HG02885 (cell line): ENCODE results near the gene PPP2R3A.
"Not testable (repeated sequence)": the region's sequence is repeated elsewhere in the genome, so short reads cannot be mapped to it uniquely, and the experiment has no call there.

Experiments used
- ATAC-seq: cut with Tn5 transposase; IDR thresholded peaks from one replicate; pipeline ENCODE4 v1.9.1; 2021; ENCODE audit warnings: mild to moderate bottlenecking; ENCODE audit not compliant: unreplicated experiment, poor library complexity

PPP2R3A gene

DNA sequence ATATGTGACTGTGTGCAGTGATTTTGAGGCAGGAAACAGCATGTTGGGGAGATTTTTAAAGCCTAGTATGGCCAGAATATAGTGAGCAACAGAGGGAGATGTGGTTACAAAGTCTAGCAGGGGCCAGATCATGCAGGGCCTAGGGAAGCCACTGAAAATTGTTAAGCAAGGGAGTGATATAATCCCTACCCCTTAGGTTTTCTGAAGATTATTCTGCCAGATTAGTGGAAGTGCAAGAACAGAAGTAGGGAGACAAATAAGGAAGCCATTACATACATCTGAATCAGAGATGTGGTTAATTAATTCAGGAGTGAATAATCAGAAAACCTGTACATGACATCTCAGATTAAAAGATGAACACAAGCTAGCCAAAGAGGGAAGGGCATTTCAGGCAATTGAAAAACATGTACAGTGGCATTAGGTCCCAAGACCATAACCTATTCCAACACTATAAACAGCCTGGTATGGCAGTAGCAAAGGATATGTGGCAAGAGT lies 175.8 kb downstream of the PPP2R3A start:
- ATAC-seq = no peak

DNA sequence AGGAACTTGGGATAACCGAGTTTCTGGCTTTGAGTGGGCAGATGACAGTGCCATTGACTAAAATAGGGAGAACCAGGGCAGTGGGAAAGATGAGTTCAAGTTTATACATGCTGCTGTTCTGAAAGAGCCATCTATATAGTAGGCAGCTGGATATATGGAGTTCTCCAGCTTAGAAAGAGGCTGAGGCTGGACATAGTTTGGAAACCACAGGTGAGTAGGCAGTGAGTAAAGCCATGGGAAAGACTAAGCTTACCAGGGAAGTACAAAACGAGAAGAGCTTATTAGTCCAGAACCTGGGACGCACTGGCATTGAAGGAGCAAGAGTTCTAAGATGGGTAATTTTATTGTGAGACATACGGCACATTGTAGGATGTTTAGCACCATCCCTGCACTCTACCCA lies 176.4 kb downstream of the PPP2R3A start:
- no peak for ATAC-seq

DNA sequence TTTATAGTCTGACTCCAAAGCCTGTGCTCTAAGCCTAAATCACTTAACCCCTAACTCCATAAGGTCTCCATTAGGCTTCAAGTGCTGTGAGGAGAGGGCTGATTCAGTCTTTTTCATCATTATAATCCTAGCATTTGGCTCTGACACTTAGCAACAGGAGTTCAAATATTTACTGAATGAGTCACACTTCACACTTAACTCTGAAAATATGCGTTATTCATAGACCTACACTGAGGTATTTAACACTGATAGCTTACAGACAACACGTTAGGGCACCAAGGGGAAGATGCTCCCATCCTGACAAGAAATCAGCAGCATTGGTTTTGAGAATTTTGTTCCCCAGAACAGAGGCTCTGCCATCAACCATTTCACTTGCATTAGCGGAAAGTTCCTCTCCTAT lies 177.1 kb downstream of the PPP2R3A start:
- ATAC-seq = no peak

DNA sequence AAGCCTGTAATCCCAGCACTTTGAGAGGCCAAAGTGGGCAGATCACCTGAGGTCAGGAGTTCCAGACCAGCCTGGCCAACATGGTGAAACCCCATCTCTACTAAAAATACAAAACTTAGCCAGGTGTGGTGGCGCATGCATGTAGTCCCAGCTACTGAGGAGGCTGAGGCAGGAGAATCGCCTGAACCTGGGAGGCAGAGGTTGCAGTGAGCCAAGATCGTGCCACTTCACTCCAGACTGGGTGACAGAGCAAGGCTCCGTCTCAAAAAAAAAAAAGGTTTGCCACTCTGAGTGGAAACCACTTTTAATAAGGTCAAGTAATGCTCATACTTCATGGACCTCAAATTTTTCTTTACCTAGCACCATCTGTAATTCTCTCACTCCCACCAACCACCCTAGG lies 178.9 kb downstream of the PPP2R3A start:
- not testable (repeated sequence) for ATAC-seq

DNA sequence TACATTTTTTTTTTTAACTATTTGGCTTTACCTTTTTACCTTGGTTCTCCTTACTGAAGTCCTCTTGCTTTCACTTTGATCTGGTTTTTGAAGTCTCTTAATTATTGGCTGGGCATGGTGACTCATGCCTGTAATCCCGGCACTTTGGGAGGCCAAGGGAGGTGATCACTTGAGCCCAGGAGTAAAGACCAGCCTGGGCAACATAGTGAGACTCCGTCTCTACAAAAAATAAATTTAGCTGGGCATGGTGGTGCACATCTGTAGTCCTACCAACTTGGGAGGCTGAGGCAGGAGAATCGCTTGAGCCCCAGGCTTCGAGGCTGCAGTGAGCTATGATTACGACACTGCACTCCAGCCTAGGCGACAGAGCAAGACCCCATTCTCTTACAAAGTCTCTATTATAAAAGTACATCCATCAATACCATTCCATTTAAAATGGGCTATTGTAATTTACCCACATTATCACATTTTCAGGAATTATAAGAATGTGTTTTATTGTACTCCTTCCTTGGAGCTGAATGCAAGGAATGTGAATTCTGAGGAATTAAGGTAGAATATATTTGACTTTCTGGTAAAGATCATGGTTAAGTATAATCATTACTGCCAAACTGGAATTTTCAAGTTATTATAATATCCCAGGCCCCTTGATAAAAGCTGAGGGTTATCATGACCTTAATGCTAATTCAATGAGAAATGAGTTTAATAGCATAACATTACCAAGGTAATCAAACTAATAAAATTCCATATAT lies 181.6 kb downstream of the PPP2R3A start:
- no peak for ATAC-seq

DNA sequence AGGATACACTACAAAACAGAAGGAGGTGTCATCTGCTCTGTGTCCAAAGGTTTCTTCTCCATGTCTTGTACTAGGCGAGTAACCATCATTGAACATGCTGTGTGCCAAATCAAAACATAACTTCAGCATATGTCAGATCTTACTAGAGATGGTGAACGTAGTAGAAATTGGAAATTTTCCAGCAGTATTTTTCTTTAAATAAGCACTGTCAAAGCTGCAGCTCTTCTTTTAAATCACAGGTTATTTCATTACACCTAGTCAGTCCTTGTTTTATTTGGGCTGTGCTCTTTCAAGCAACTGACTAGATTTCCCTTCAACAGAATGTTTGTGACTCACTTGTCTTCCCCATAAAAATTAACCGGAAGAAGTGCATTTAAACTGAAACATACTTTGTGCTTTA lies 184.1 kb downstream of the PPP2R3A start:
- no peak for ATAC-seq

DNA sequence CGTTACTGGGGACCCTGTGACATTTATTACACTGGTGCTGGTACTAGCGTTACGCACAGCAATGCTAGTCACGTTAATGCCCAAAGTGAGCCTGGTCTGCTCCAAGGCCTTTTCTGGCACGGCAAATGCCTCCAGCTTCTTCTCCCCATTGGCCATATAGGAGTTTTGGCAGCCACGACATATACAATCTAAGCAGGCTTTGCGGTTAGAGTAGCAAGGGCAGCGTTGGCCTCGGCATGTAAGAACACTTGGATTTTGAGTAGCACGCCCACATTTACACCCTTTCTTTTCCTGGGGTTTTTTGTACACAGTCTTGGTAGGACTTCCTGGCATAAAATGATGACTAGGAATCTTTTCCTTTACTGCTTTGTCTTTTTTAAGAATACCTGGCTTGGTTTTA lies 185.7 kb downstream of the PPP2R3A start:
- ATAC-seq = no peak

DNA sequence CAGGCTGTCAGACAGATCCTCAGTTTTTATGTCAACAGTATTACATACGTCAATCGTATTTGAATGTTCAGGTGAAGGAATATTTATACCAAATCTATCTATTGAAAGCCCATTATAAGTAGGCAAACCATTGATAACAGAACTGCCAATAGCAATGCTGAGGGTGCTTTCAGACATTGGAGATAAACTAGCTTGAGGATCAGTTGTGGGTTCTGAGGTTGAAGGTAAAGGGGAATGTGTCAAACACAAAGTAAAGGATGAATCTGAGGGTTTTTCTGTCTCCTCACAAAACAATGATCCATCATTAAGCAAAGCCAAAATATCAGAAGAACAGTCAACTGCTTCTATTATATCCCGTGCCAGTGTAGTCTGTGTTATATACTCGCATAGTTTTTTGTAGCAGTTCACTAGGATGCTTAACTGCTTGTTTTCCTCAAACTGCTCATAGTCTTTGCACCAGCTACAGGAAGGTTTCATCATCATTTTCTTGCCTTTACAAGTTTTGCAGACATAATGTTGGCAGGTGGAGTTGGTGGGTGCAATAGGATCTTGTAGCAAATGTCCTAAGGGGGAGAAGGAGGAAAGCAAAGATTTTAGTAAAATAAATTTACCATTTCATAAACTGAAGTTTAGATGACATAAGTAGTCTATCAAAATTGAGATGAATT lies 186.8 kb downstream of the PPP2R3A start:
- ATAC-seq = no peak

DNA sequence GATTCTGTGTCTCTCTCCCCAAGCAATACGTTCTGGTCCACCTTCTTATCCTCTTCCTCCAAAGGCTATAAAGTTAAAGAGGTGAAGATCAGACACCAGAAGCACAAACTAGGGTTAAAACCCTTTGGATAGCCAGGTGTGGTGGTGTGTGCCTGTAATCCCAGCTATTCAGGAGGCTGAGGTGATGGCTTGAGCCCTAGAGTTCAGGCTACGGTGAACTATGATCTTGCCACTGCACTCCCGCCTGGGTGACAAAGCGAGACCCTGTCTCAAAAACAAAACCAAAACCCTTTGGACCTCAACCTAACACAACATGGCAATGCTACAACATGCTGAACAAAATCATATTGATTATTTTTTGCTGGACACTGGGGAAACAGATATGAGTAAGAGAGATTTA lies 187.4 kb downstream of the PPP2R3A start:
- no peak for ATAC-seq

DNA sequence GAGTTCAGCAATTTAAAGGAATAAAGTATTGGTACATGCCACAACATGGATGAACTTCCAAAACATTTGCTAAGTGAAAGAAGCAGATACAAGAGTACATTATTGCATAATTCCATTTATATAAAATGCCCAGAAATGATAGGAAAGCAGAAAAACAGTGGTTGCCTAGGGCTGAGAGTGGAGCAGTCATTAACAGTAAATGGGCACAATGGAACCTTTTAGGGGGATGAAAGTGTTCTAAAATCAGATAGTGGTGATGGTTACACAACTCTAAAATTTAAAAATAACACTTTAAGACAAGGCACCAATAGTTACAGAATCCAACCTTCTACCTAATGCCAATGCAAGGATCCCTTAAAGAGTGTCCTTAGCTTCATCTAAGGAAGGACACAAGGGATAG lies 196.0 kb downstream of the PPP2R3A start:
- no peak for ATAC-seq

DNA sequence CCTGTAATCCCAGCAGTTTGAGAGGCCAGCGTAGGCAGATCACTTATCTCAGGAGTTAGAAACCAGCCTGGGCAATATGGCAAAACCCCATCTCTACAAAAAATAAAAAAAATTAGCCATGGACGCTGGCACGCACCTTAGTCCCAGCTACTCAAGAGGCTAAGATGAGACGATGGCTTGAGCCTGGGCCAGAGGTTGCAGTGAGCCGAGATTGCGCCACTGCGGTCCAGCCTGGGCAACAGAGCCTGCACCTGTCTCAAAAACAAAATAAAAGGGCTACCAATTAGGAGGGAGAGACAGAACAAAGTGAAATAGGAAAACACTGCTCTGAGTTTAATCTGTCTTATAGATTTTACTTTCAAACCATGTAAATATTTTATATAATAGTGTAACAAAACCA lies 196.8 kb downstream of the PPP2R3A start:
- no peak for ATAC-seq

DNA sequence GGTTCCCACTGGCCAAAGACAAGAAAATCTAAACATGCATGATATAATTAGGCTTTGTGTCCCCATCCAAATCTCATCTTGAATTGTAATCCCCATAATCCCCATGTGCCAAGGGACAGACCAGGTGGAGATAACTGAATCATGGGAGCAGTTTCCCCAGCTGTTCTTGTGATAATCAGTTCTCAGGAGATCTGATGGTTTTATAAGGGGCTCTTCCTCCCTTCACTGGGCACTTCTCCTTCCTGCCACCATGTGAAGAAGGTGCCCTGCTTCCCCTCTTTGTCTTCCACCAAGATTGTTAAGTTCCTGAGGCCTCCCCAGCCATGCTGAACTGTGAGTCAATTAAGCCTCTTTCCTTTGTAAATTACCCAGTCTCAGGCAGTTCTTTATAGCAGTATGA lies 198.1 kb downstream of the PPP2R3A start:
- not testable (repeated sequence) for ATAC-seq

DNA sequence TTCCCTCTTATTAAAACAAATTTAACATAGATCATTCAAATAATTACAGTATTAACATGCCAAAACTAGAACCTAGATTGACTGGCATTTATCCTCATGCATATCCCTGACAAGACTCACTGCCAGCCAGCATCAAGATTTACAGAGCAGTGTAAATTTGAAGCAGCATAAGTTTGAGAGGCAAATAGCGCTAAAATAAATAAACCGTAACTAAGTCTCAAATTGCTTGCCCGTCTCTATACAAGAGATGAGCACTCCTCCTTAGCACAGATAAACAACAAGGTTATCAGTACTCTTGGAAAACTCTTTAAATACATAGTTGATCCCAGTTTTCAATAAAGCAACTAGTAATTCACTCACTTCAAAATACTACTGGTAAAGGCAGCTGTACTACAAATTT lies 201.0 kb downstream of the PPP2R3A start:
- no peak for ATAC-seq

DNA sequence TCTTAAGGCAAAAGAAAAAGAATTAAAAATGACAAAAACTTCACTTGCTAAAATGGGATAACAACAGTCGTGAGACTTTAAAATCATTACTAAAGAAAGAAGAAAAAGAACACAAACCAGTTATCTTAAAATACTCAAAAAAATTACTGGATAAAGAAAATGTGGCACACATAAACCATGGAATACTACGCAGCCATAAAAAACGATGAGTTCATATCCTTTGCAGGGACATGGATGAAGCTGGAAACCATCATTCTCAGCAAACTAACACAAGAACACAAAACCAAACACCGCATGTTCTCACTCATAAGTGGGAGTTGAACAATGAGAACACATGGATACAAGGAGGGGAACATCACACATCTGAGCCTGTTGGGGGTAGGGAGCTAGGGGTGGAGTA lies 202.7 kb downstream of the PPP2R3A start:
- ATAC-seq = not testable (repeated sequence)

DNA sequence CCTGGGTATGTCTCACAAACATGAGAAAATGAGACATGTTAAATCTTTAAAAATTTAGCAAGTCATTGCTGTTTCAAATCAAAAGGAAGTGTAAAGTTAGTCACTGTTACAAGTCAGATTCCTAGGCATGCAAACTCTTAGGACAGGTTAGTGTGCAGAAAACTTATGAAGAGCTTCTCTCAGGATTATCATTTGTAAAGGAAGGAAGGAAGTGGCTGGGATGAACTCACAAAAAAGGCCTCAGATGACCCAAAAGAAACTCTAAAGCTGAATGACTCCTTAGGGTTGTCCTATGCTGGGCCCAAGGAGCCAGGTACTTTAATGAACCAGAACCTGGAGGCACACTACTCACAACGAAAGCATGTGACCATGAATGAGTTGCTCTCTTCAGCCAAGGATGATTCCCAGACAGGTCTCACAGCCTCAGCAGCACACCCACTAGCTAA lies 205.6 kb downstream of the PPP2R3A start:
- ATAC-seq = no peak

DNA sequence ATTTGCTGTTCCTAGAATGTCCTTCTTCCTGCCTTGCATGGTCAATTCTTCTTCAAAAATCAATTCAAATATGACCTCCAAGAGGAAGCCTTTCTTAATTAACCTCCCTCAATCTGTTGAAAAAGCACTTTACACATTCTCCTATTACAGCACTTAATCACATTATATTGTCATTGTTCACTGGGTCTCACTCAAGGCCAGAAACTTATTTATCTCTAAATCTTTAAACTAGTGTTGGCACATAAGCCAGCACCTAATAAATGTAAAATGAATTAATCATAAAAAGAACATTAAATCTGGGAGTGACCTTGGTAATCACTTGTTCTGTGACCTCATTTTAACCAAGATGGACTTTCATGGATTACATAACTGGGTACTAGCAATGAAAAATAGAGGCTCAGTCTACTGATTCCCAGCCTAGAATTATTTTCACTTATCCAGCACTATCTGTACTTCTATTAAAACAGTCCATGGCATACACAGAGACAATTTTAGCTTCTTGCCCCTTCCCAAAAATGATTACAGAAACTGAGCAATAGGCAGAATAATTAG lies 208.5 kb downstream of the PPP2R3A start:
- ATAC-seq = no peak

DNA sequence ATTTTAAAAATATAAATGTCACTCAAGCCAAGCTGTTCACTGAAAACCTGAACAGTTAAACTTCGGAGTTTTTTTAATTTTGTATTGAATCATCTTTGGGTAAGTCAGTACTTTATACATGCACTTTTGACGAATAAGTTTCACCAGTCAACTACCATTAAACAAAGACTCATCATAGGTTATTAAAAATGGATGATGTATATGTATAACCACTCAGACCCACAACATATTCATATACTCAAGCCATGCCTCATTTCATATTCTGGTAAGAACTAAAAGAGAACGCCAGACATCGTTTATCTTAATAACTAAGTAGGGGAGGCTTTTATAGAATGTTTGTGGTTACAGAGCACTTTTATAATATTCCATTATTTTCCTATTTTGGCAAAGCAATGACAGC lies 212.3 kb downstream of the PPP2R3A start:
- no peak for ATAC-seq

DNA sequence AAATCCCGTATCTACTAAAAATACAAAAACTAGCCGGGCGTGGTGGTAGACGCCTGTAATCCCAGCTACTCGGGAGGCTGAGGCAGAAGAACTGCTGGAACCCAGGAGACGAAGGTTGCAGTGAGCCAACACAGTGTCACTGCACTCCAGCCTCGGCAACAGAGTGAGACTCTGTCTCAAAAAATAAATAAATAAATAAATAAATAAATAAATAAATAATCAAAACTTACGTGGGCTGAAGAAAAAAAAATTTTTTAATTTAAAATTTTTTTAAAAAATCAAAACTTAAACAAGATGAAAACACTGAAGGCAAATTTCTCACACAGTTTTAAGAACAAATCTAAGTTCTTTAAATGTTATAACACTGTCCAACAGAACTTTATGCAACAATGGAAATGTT lies 216.2 kb downstream of the PPP2R3A start:
- ATAC-seq = no peak

DNA sequence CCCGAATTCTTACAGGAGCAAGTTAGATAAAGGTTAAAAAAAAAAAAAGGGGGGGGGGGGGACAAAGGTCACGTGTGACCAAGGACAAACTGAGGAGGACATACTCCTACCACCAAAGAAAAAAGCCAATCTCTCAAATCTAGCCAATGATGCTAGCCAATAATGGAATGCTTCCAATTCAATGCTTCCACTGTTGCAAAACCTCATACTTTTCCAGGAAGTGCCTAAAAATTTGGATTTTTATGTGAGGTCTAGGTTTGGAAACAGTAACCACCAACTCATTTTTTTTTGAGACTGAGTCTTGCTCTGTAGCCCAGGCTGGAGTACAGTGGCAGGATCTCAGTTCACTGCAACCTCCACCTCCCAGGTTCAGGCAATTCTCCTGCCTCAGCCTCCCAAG lies 219.2 kb downstream of the PPP2R3A start:
- ATAC-seq = no peak

DNA sequence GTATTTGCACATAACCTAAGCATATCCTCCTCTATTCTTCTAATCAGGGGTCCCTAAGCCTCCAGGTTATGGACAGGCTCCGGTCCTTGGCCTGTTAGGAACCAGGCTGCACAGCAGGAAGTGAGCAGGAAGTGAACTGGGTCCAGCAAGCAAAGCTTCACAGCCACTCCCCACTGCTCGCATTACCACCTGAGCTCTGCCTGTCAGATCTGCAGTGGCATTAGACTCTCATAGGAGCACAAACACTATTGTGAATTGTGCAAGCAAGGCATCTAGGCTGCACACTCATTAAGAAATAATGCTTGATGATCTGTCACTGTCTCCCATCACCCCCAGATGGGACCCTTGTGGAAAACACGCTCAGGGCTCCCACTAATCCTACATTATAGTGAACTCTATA lies 220.8 kb downstream of the PPP2R3A start:
- peak; percentile 63 for ATAC-seq

DNA sequence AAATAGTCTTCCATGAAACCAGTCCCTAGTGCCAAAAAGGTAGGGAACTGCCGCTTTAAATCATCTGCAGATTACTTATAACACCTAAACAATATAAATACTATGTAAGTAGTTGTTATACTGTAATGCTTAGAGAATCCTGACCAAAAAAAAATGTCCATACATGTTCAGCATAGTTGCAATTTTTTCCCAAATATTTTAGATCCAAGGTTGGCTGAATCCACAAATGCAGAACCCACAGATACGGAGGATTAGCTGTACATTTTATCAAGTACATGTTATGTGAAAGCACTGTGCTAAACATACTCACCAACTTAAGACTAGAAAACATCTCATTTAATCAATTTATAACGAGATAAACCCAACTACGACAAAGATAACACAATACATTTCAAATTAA lies 221.3 kb downstream of the PPP2R3A start:
- no peak for ATAC-seq

DNA sequence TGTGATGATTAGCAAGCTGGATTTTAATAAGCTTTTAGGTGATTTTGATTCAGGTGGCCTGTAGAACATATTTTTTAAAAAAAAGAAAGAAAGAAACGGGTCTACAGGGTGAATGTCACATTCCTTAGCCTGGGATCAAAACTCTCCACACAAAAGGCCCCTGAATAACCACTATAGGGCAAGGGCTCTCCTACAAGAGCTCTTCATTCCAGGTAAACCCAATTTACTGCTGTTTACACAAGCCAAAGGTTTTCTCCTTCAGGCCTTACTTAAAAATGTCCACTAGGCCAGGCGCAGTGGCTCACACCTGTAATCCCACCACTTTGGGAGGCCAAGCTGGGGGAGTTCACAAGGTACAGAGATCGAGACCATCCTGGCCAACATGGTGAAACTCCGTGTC lies 222.3 kb downstream of the PPP2R3A start:
- ATAC-seq = no peak
